Lower lobe of right lung (tissue), 2 donors: Measurements from ENCODE around the gene PYGM. TPM values are rescaled to one million over a fixed set of nuclear protein-coding genes. Genes with fewer than 3 reads are reported as not detected.

Source experiments
- ATAC-seq, 2 donors: fragments of 200-7000 bp; cut with Tn5 transposase; one replicate each; pipeline ENCODE4 v1.9.1; 2020 to 2022; ENCODE audit warnings: mild to moderate bottlenecking in 2 of 2, moderate library complexity in 2 of 2
- DNase-seq: peaks from one replicate; pipeline ENCODE4 v3.0.0-alpha.2; 2020
- H3K27ac ChIP-seq: fragments of 200-600 bp; one replicate; pipeline ENCODE4 v1.8.0; 2022
- H3K27me3 ChIP-seq: fragments of 200-600 bp; one replicate; pipeline ENCODE4 v1.8.0; 2022; ENCODE audit warnings: low read depth
- H3K36me3 ChIP-seq: fragments of 200-600 bp; one replicate; pipeline ENCODE4 v1.8.0; 2022; ENCODE audit warnings: mild to moderate bottlenecking
- H3K4me1 ChIP-seq: fragments of 200-600 bp; one replicate; pipeline ENCODE4 v1.8.0; 2022
- H3K4me3 ChIP-seq: fragments of 200-600 bp; one replicate; pipeline ENCODE4 v1.8.0; 2022; ENCODE audit warnings: mild to moderate bottlenecking
- H3K9me3 ChIP-seq: fragments of 200-600 bp; one replicate; pipeline ENCODE4 v1.8.0; 2022
- CTCF ChIP-seq: fragments of 200-600 bp; IDR thresholded peaks from one replicate; pipeline ENCODE4 v1.8.0; 2022; ENCODE audit warnings: antibody characterized with exemption, mild to moderate bottlenecking
- intact Hi-C: fragments of 100-400 bp; cut with DNase I; formaldehyde crosslinking; loops from one replicate; pipeline ENCODE4 v1.11.0; 2022
- total RNA-seq: library from RNA; stranded (reverse); fragmentation: NEBNext Ultra II Directional; extraction: Animal tissue kit (Norgen Biotek cat#: 25700); gene quantifications from one replicate; pipeline ENCODE4 v1.2.1, GENCODE V29; 2021
- donor health status: DM: no; HTN: yes; CAD: no; lungs with severe emphysema.

The PYGM gene
- total RNA-seq, 1 donor from 2014 or later, result 2.6 TPM

GRCh38 chr11:64721359-64721699, 38.4 kb downstream of the PYGM start:
- Histone ChIP-seq H3K27ac (no peak overlapping the region), H3K36me3 (no peaks in the 10 kb centered on the region), H3K27me3 (peaks cover 59% of the 10 kb centered on the region), H3K4me1 (peaks cover 9% of the 10 kb centered on the region), H3K4me3 (no peak overlapping the region), H3K9me3 (no peaks in the 10 kb centered on the region)
- intact Hi-C loops, result no loop called here
- ATAC-seq (no peak), DNase-seq (no peak)
- no peak for TF ChIP-seq CTCF

GRCh38 chr11:64720640-64721358, 39.0 kb downstream of the PYGM start:
- H3K9me3 ChIP-seq, result no peaks in the 10 kb centered on the region
- no peak for ATAC-seq
- H3K4me1 ChIP-seq, result peaks cover 9% of the 10 kb centered on the region
- no peaks in the 10 kb centered on the region for H3K36me3 ChIP-seq
- H3K27ac ChIP-seq, result no peak overlapping the region
- no peak for TF ChIP-seq CTCF
- peaks cover 64% of the 10 kb centered on the region for H3K27me3 ChIP-seq
- intact Hi-C loops, result no loop called here
- no peak for DNase-seq
- H3K4me3 ChIP-seq, result no peak overlapping the region

DNA sequence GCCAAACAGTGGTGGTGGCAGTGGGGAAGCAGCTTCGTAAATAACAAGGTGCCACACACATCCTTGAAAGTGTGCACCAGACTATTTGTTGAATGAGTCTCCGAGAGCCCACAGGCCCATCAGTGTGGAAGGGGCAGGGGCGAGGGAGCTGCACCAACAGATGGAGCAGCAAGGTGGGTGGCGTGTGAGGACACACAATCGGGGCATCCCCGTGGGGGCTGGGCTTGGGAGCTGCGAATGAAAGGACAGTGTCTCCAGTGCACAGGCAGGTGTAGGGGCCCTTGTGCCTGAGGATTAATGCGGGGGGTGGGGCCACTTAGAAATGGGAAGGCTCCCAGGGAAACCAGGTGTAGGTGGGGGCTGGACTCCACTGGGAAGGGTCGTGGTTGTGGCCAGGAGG, 39.6 kb downstream of the PYGM start:
- Histone ChIP-seq H3K9me3 (no peaks in the 10 kb centered on the region), H3K4me3 (no peak overlapping the region), H3K4me1 (peaks cover 9% of the 10 kb centered on the region), H3K36me3 (no peaks in the 10 kb centered on the region), H3K27me3 (peaks cover 70% of the 10 kb centered on the region), H3K27ac (no peak overlapping the region)
- no peak for TF ChIP-seq CTCF
- no peak for ATAC-seq
- DNase-seq, result no peak
- intact Hi-C loops, result no loop called here

DNA sequence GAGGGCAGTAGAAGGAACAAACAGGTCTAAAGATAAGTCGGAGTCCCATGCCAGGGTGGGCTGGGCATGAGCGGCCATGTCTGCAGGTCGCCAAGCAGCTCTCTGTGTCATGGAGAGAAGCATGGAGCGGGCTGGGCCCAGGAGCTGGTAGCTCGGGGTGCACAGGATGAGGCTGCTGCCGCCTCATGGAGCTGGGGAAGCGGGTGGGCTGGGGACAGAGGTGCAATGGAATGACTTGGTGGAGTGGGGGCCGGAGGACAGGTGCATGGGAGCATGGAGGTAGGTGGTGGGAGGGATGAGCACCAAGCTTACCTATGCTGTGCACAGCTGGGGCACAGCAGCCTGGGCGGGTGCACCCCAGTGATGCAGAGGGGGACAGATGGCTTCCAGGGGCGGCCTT, 40.4 kb downstream of the PYGM start:
- ATAC-seq, result no peak
- no peak for DNase-seq
- intact Hi-C loops, result no loop called here
- no peak overlapping the region for H3K27ac ChIP-seq
- H3K9me3 ChIP-seq, result no peaks in the 10 kb centered on the region
- no peaks in the 10 kb centered on the region for H3K36me3 ChIP-seq
- H3K27me3 ChIP-seq, result peaks cover 78% of the 10 kb centered on the region
- no peak for TF ChIP-seq CTCF
- peaks cover 9% of the 10 kb centered on the region for H3K4me1 ChIP-seq
- no peak overlapping the region for H3K4me3 ChIP-seq

- no peaks in the 10 kb centered on the region for H3K9me3 ChIP-seq
- H3K4me3 ChIP-seq, result no peak overlapping the region
- H3K27me3 ChIP-seq, result peaks cover 85% of the 10 kb centered on the region
- H3K4me1 ChIP-seq, result peaks cover 7% of the 10 kb centered on the region
- DNase-seq (no peak), ATAC-seq (no peak)
- intact Hi-C loops, result no loop called here
- H3K36me3 ChIP-seq, result no peaks in the 10 kb centered on the region
- no peak for TF ChIP-seq CTCF
- H3K27ac ChIP-seq, result no peak overlapping the region
Measured at GRCh38 chr11:64718780-64719124, 41.0 kb downstream of the PYGM start.
